K562 (cell line): ENCODE measurements around the gene FPGS. TPM values are rescaled to one million over a fixed set of nuclear protein-coding genes. Genes with fewer than 3 reads are reported as not detected.

Source experiments
- CCAR2 ChIP-seq: fragments of 200-400 bp; formaldehyde crosslinking; IDR thresholded peaks from 2 replicates; pipeline ENCODE4 v1.6.1; 2017; ENCODE audit warnings: mild to moderate bottlenecking, low read depth, low read length
- CREBBP ChIP-seq: IDR thresholded peaks from one replicate; pipeline ENCODE4 v1.6.1; 2012; ENCODE audit warnings: low read depth, mild to moderate bottlenecking, control low read depth, inconsistent platforms, low read length
- FOXO4 ChIP-seq: fragments of 450-650 bp; formaldehyde crosslinking; IDR thresholded peaks from 2 replicates; pipeline ENCODE4 v1.4.0; 2020; ENCODE audit warnings: mild to moderate bottlenecking, moderate library complexity
- HMG20A ChIP-seq: fragments of 450-650 bp; formaldehyde crosslinking; conservative IDR thresholded peaks from 2 replicates; pipeline ENCODE4 v1.4.0; 2020; ENCODE audit warnings: mild to moderate bottlenecking, mixed read lengths
- NEUROD1 ChIP-seq: fragments of 150-350 bp; IDR thresholded peaks from 2 replicates; pipeline ENCODE4 v1.6.1; 2014; ENCODE audit warnings: borderline replicate concordance, low read length, low read depth; ENCODE audit not compliant: partially characterized antibody
- ZNF263 ChIP-seq: sonication (generic); formaldehyde crosslinking; IDR thresholded peaks from 2 replicates; pipeline ENCODE4 v1.8.0; 2022; ENCODE audit warnings: mild to moderate bottlenecking, missing genetic modification reagents, borderline replicate concordance
- ZNF518B ChIP-seq: fragments of 250-450 bp; sonication (Bioruptor Pico); IDR thresholded peaks from 2 replicates; pipeline ENCODE4 v1.5.0; 2021; ENCODE audit warnings: mild to moderate bottlenecking, moderate library complexity
- ZNF589 ChIP-seq: fragments of 200-800 bp; sonication (Bioruptor generic); IDR thresholded peaks from 2 replicates; pipeline ENCODE4 v1.6.1; 2016; ENCODE audit warnings: low read depth, missing genetic modification characterization, missing compliant biosample characterization
- ZNF830 ChIP-seq: fragments of 250-450 bp; sonication (Bioruptor Pico); IDR thresholded peaks from 2 replicates; pipeline ENCODE4 v1.5.0; 2021; ENCODE audit warnings: mild to moderate bottlenecking
- polyA plus RNA-seq, 8 experiments: library from polyadenylated mRNA; depleted of rRNA in 4 of 8; stranded (reverse) in 5 of 8; unstranded in 3 of 8; fragments of >200 nt; fragmentation: Nextera tagmentation in 2 of 8; fragmentation: Illumina TruSeq in 1 of 8; extraction: Ambion mirVana in 2 of 8; extraction: Trizol in 1 of 8; gene quantifications; 2 replicates each; pipeline versions ENCODE4 v1.2.1 to v1.2.3, GENCODE V29; 2011 to 2014; ENCODE audit warnings: inconsistent platforms in 1 of 8, missing spikeins in 1 of 8
- total RNA-seq, 7 experiments: library from RNA; depleted of rRNA in 6 of 7; stranded (reverse); fragments of >200 nt in 6 of 7; fragmentation: Illumina TruSeq in 2 of 7; extraction: Trizol in 2 of 7; gene quantifications; 2 replicates each; pipeline versions ENCODE4 v1.2.1 to v1.2.3, GENCODE V29; 2011 to 2021; ENCODE audit warnings: low replicate concordance in 1 of 7
- TF ChIP-seq, protein P1 (sequence below), 2 experiments: fragments of 450-650 bp; formaldehyde crosslinking in 1 of 2; IDR thresholded peaks; 2 replicates each; pipeline versions ENCODE4 v1.4.0 to v1.6.1; 2014 to 2020; ENCODE audit warnings: mild to moderate bottlenecking in 2 of 2, borderline replicate concordance in 1 of 2, low read depth in 1 of 2
- TF ChIP-seq, protein P2 (sequence below): fragments of 200-800 bp; sonication (Bioruptor generic); IDR thresholded peaks from 2 replicates; pipeline ENCODE4 v1.6.1; 2017; ENCODE audit warnings: missing genetic modification characterization, missing compliant biosample characterization

Gene FPGS
- total and polyA plus RNA-seq, 9 of the 15 experiments (the other 6 are each of a cell fraction or from before 2014, with no cell fraction given), result 0.84 to 86.4 (median 59.2) TPM

DNA sequence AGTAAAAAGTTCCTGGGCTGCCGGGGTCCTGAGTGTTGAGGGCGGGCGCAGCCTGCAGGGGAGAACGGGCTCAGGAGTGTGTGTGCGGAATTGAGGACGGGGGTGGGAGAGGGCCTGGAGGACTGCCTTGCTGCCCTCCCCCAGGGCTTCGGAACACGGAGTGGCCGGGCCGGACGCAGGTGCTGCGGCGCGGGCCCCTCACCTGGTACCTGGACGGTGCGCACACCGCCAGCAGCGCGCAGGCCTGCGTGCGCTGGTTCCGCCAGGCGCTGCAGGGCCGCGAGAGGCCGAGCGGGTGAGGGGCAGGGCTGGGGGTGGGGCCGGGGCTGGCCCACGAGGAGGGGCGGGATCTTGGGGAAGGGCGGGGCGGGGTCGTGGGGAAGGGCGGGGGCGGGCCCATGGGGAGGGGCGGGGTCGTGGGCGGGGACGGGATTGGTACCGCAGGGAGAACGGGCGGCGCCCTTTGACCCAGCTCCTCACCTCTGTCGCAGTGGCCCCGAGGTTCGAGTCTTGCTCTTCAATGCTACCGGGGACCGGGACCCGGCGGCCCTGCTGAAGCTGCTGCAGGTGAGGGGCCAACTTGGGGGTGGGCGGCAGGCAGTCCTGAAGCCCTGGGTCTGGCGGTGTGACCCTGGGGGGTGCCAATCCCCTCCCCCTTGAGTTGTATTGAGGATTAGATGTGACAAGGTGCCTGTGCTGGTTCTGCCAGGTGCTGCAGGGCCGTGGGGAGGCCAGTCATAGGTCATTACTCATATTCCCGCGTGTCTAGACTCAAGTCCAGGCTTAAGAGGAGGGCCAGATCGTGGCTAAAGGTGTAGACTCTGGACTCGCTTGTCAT, 7.1 kb downstream of the FPGS start (continued):
- TF ChIP-seq, protein P1, sequence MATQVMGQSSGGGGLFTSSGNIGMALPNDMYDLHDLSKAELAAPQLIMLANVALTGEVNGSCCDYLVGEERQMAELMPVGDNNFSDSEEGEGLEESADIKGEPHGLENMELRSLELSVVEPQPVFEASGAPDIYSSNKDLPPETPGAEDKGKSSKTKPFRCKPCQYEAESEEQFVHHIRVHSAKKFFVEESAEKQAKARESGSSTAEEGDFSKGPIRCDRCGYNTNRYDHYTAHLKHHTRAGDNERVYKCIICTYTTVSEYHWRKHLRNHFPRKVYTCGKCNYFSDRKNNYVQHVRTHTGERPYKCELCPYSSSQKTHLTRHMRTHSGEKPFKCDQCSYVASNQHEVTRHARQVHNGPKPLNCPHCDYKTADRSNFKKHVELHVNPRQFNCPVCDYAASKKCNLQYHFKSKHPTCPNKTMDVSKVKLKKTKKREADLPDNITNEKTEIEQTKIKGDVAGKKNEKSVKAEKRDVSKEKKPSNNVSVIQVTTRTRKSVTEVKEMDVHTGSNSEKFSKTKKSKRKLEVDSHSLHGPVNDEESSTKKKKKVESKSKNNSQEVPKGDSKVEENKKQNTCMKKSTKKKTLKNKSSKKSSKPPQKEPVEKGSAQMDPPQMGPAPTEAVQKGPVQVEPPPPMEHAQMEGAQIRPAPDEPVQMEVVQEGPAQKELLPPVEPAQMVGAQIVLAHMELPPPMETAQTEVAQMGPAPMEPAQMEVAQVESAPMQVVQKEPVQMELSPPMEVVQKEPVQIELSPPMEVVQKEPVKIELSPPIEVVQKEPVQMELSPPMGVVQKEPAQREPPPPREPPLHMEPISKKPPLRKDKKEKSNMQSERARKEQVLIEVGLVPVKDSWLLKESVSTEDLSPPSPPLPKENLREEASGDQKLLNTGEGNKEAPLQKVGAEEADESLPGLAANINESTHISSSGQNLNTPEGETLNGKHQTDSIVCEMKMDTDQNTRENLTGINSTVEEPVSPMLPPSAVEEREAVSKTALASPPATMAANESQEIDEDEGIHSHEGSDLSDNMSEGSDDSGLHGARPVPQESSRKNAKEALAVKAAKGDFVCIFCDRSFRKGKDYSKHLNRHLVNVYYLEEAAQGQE (IDR thresholded peaks at IDR 0.05; ENCODE audit: borderline replicate concordance), result no peak
- TF ChIP-seq, protein P1 (CRISPR knock-in tag; IDR thresholded peaks at IDR 0.05; ENCODE audit: low read depth), result peak; percentile 30; the same call in 1 of the 2 replicates
- TF ChIP-seq HMG20A, result no peak
- TF ChIP-seq ZNF518B (CRISPR knock-in tag), result no peak
- TF ChIP-seq, protein P2, sequence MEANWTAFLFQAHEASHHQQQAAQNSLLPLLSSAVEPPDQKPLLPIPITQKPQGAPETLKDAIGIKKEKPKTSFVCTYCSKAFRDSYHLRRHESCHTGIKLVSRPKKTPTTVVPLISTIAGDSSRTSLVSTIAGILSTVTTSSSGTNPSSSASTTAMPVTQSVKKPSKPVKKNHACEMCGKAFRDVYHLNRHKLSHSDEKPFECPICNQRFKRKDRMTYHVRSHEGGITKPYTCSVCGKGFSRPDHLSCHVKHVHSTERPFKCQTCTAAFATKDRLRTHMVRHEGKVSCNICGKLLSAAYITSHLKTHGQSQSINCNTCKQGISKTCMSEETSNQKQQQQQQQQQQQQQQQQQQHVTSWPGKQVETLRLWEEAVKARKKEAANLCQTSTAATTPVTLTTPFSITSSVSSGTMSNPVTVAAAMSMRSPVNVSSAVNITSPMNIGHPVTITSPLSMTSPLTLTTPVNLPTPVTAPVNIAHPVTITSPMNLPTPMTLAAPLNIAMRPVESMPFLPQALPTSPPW, result peak; percentile 81
- no peak for TF ChIP-seq ZNF589 (CRISPR knock-in tag)
- TF ChIP-seq CCAR2, result no peak
- TF ChIP-seq FOXO4, result no peak
- TF ChIP-seq CREBBP, result no peak
- no peak for TF ChIP-seq ZNF263 (CRISPR knock-in tag)
- no peak for TF ChIP-seq ZNF830 (CRISPR knock-in tag)
- no peak for TF ChIP-seq NEUROD1
